SK-MEL-5 (cell line): ENCODE results near the gene ZNF569. TPM values are rescaled to one million over a fixed set of nuclear protein-coding genes. Genes with fewer than 3 reads are reported as not detected.

ENCODE experiments used
- DNase-seq: peaks from one replicate; pipeline ENCODE4 v3.0.0-alpha.2; 2016; ENCODE audit warnings: low read depth, low spot score
- in situ Hi-C: cut with HindIII; loops from 2 replicates; pipeline ENCODE4 v1.10.0; 2016; ENCODE audit warnings: low sequenced_read_pairs, high pct_unique_total_duplicates, low pct_unique_long_range_greater_than_20kb
- polyA plus RNA-seq, 2 experiments: library from polyadenylated mRNA; depleted of rRNA; stranded (reverse); fragments of >200 nt; gene quantifications; 2 replicates each; pipeline ENCODE4 v1.2.3, GENCODE V29; 2015
- total RNA-seq: library from RNA; depleted of rRNA; stranded (reverse); fragments of >200 nt; shearing (Covaris generic); gene quantifications from 2 replicates; pipeline ENCODE4 v1.2.3, GENCODE V29; 2014; rRNA removed

Gene ZNF569
- 3.4 and 3.8 TPM in 2 replicates for total RNA-seq
- 2.4 and 3.8 TPM in 2 replicates for polyA plus RNA-seq (2015; cell fraction: cytosol; rRNA removed)
- 5.5 and 9.0 TPM in 2 replicates for polyA plus RNA-seq (2015; cell fraction: nucleus; rRNA removed)

DNA sequence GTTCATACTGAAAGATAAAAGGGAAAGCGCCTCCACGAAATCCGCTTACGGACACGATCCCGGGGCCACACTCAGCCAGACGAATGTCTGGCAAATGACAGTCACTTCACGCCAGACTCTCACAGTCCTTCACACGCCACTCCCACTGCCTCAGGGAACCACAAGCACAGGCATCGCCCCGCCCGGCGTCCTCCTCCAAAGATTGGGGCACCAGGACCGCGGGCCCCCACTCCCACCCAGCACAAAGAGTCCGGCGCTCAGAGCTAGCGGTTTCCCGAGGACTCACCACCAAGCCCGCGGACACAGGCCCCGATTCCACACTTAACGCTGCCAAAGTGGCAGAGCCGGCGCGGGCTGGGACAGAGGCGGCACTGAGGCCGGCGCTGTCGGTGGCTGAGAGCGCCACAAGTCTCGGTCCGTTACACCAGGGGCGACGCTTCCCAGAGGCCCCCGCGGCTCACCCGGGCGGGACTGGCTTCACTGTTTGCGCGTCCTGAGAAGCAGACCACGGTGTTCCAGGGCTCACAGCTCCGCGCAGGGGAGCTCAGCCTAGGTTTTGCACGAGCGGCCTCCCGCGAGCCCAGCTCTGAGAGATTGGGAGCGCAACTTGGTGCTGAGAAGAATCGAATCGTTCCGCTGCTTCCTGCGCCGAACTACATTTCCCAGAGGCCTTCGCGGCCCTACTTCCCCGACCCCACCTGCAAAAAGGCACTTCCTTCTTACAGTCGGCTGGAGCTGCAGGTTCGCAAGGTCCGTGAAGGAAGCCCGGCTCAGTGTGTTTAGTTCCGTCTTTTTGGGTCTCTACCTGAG, at the start of gene ZNF569:
Gene ZNF569 (minus strand): TSS at position 647 of the 810 bp plus-strand sequence. CDS start 22,523 bp downstream, outside the sequence.
- DNase-seq, result peak; percentile 92
- in situ Hi-C loops, result no loop called here

DNA sequence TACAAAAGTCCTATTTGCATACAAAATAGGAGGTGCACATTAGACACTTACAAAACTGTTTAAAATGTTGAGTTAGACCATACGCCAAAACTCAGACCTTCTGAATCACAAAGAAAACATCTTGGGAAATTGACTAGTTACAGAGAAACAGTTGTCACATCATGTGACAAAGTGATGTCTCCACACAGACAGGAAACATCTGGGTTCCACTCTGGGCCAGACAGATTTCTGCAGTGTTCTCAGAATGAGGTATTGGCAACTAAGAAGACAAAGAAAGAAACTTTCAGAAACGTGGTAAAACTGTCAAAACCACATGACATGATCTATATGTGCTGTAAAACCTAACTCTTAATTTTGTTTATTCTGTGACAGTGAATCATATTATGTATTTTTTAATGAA, 46.2 kb upstream of the ZNF569 start:
- in situ Hi-C loops, result no loop called here
- DNase-seq, result no peak

GRCh38 chr19:37511821-37512220, 44.6 kb upstream of the ZNF569 start:
- in situ Hi-C loops, result no loop called here
- no peak for DNase-seq

DNA sequence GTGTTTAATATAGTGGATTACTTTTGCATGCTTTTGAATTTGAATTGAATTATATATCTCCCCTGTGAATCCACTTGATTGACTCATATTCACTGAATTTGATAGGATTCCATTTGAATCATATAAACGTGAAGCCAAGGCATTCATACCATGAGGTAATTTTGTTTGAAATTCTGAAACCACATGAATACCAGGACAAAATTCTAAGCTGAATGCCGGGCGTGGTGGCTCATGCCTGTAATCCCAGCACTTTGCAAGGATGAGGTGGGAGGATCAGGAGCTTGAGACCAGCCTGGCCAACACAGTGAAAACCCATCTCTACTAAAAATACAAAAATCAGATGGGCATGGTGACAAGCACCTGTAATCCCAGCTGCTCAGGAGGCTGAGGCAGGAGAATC, 43.9 kb upstream of the ZNF569 start:
- in situ Hi-C loops, result no loop called here
- DNase-seq, result no peak

- in situ Hi-C loops, result no loop called here
- no peak for DNase-seq
Measured at GRCh38 chr19:37507167-37507464, 39.9 kb upstream of the ZNF569 start.

DNA sequence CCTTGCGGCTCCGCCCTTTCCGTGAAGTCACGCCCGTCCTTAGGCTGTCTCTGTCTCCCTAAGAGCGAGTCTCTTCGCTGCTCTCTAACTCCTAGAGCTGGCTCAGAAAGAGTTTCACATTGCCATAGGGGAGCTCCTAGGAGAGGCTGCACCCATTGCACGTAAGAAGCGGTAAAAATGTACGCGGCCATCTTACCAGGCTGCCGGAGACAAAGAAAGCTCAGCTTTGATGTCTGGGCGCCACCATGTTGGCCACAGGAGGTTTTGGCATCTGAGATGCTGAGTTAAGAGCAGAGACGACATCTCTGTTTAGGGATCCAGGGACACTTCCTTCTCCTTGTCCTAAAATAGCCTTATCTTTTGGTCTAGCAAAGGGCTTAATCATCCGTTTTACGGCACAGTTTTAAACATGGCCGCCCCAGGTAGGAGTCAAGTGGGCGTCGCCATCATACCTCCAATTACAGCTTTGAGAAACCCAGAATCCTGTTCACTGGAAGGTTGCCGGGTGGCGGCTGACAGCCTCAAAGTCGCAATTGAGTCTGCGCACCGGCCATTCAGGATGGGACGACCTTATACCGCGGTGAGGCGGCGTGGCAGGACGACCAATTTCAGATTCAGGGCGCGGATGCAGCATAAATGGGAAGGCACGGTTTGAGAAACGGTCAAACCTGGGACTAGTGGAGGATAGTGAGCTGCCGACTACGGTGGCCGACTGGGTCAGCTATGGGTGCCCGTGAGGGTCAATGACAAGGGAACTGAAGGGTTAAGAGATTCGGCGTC, 39.3 kb upstream of the ZNF569 start, which contains the start of gene ZNF793:
Gene ZNF793 (plus strand): TSS at position 553 of the 780 bp plus-strand sequence. CDS start 16,501 bp downstream, outside the sequence.
- in situ Hi-C loops, result no loop called here

GRCh38 chr19:37505958-37506386, 38.7 kb upstream of the ZNF569 start:
- no peak for DNase-seq
- in situ Hi-C loops, result no loop called here

More for the DNA sequence above, 39.3 kb upstream of the ZNF569 start, which contains the start of gene ZNF793:
- DNase-seq, result peak; percentile 43

DNA sequence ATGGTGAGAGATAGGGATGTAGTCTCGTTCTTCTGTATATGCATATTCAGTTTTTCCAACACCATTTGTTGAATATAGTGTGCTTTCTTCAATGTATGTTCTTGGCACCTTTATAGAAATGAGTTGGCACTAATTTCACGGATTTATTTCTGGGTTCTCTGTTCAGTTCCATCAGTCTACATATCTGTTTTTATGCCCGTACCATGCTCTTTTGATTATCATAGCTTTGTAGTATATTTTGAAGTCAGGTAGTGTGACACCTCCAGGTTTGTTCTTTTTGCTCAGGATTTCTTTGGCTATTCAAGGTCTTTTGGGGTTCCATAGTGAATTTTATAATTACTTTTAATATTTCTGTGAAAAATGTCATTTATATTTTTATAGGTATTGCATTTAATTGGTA, 25.0 kb upstream of the ZNF569 start:
- in situ Hi-C loops, result no loop called here
- DNase-seq, result no peak

DNA sequence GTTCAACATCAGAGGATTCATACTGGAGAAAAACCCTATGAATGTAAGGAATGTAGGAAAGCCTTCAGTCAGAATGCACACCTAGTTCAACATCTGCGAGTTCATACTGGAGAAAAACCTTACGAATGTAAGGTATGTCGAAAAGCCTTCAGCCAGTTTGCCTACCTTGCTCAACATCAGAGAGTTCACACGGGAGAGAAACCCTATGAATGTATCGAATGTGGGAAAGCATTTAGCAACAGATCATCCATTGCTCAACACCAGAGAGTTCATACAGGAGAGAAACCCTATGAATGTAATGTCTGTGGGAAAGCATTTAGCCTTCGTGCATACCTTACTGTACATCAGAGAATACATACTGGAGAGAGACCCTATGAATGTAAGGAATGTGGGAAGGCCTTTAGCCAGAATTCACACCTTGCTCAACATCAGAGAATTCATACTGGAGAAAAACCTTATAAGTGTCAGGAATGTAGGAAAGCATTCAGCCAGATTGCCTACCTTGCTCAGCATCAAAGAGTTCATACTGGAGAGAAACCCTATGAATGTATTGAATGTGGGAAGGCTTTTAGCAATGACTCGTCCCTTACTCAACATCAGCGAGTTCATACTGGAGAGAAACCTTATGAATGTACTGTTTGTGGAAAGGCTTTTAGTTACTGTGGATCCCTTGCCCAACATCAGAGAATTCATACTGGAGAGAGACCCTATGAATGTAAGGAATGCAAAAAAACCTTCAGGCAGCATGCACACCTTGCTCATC, 17.3 kb upstream of the ZNF569 start:
- DNase-seq, result no peak
- in situ Hi-C loops, result no loop called here

- in situ Hi-C loops, result no loop called here
- no peak for DNase-seq
Measured at GRCh38 chr19:37472165-37472564, 4.9 kb upstream of the ZNF569 start.

GRCh38 chr19:37470216-37470615, 3.0 kb upstream of the ZNF569 start:
- DNase-seq, result no peak
- in situ Hi-C loops, result no loop called here

DNA sequence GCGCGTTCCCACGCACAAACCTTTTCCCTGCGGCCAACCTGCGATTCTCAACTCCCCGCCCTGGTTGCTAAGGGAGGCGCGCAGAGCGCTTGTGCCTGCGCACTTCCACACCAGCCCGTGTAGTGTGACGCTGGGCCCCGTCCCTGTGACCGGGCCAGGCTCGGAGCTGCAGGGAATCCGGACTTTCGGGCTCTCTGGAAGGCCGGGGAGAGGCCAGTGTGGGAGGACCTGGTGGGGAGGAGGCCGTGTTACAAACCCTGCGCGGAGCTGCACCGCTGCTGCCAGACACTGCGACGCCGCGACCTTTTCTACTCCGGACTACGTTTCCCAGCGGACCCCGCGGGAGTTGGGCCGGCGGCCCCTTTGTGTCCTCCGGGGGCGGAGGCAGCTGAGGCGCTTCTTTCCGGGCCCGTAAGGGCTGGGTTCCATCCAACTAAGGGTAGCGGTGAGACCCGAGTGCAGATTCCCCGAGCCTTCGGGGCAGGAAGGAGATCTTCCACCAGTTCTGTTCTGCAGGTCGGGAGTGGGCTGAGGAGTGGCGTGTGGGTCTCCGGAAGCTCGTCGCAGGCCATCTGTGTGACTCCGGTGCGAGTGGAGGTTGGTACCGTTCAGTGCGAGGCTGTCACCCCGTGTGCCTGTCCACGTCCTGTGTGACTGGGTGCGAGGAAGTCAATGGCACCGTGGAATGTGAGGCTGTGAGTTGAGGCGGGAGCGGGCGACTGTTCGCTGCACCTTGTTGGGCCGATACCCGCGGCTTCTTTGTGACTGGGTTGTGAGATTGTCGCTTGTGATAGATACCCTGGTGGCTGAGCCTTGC, 1.9 kb upstream of the ZNF569 start, which contains the start of gene ZNF570:
Gene ZNF570 (plus strand): TSS at position 396 of the 817 bp plus-strand sequence. CDS start 999 bp downstream, outside the sequence.
- in situ Hi-C loops, result no loop called here
- peak; percentile 79 for DNase-seq

DNA sequence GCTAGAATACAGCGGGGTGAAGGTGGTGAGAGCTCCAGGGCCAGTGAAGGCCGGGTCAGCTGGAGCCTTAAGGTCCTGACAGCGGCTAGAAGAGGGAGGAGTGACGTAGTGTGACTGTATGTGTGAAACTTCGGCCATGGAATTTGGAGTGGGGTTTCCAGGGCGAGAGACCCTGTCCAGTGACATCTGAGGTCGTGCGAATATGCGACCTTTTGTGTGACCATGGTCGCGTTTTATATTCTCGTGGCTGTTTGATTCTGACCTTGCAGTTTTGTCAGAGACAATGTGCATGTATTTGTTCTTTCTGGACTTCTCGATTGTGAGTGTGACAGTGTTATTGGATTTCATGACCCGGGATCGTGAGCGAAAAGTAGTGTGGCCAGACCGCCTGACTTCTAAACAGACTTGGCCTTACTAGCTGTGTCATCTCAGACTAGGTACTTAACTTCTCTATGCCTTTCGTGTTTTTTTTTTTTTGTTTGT, 405 bp upstream of the ZNF569 start:
- in situ Hi-C loops, result no loop called here
- no peak for DNase-seq

DNA sequence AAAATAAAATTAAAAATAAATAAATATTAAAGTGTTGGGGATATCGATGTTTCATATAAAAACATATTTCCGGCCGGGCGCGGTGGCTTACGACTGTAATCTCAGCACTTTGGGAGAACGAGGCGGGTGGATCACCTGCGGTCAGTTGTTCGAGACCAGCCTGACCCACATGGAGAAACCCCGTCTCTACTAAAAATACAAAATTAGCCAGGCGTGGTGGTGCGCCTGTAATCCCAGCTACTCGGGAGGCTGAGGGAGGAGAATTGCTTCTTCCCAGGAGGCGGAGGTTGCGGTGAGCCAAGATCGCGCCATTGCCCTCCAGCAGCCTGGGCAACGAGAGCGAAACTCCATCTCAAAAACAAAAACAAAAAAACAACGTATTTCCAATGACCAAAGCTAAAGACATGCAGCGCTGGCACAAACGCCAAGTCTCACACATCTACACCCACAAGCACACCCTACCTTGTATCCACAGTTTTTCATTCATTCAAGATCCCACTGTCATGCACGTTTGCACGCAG, 907 bp downstream of the ZNF569 start:
- DNase-seq, result no peak
- in situ Hi-C loops, result no loop called here

DNA sequence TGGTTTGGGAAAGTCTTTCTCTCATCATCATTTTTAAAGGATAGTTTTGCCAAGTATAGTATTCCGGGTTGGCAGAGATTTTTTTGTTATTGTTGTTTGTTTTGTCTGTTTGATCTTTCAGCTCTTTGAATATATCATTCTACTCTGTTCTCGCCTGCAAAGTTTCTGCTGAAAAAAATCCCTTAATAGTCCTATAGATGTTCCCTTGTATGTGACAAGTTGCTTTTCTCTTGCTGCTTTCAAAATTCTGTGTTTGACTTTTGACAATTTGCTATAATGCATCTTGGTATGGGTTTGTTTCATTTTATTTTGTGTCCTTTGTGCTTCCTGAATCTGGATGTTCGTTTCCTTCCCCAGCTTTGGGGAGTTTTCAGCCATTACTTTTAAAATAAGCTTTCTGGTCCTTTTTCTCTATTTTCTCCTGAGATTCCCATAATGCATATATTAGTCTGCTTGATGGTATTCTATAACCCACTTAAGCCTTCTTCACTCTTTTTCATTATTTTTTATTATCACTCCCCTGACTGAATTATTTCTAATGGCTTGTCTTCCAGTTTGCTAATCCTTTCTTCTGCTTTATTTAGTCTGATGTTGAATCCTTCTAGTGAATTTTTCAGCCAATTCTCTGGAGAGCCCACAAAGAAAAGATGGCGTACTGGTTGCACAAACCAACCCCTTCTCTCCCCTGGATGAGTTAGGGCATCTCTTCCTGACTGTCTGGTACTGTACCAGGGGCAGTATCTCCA, 14.6 kb downstream of the ZNF569 start:
- in situ Hi-C loops, result no loop called here

More for the DNA sequence above, 14.6 kb downstream of the ZNF569 start:
- no peak for DNase-seq
